HG02970 (cell line): ENCODE data around the gene GALNT15.

ENCODE experiments used
- ATAC-seq: cut with Tn5 transposase; IDR thresholded peaks from one replicate; pipeline ENCODE4 v1.9.1; 2021; ENCODE audit warnings: mild to moderate bottlenecking, moderate library complexity, moderate number of reproducible peaks; ENCODE audit not compliant: unreplicated experiment, low FRiP score

The GALNT15 gene

DNA sequence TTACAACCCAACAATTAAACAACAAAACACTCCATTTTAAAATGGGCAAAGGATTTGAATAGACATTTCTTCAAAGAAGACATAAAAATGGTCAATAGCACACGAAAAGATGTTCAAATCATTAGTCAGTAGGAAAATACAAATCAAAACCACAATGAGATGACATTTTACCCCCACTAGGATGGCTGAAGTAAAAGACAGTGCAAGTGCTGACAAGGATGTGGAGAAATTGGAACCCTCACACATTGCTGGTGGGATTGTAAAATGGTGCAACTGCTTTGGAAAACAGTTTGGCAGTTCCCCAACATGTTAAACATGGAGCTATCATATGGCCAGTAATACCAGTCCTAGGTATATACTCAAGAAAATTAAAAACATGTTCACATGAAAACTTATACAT, 11.6 kb downstream of the GALNT15 start:
- ATAC-seq: no peak

- ATAC-seq: no peak
Observed at GRCh38 chr3:16186565-16186964, 12.1 kb downstream of the GALNT15 start.

- no peak for ATAC-seq
Observed at GRCh38 chr3:16187213-16187790, 12.8 kb downstream of the GALNT15 start.

- no peak for ATAC-seq
Observed at GRCh38 chr3:16188071-16188470, 13.6 kb downstream of the GALNT15 start.

DNA sequence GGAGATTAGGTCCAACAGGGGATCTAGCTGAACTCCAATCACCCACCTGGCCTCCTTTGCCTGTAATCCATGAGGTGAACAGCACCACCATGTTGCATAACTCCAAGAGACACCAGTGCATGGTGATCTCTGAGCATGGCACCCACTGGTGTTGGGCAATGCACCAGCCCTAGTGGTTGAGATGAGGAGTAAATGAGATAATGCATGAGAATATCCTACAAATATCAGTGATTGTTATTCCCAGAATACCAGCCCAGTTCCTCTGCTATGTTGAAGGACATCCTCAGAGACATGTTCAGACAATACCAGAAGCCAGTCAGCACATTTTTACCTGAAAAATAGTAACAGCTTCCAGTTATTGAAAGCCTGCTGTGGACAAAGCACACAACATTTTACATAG, 14.7 kb downstream of the GALNT15 start:
- ATAC-seq: no peak

GRCh38 chr3:16190704-16191103, 16.2 kb downstream of the GALNT15 start:
- ATAC-seq: no peak

- no peak for ATAC-seq
Observed at GRCh38 chr3:16191591-16191990, 17.1 kb downstream of the GALNT15 start.

- ATAC-seq: no peak
Observed at GRCh38 chr3:16192176-16192811, 17.8 kb downstream of the GALNT15 start.

GRCh38 chr3:16198427-16198826, 23.9 kb downstream of the GALNT15 start:
- no peak for ATAC-seq

DNA sequence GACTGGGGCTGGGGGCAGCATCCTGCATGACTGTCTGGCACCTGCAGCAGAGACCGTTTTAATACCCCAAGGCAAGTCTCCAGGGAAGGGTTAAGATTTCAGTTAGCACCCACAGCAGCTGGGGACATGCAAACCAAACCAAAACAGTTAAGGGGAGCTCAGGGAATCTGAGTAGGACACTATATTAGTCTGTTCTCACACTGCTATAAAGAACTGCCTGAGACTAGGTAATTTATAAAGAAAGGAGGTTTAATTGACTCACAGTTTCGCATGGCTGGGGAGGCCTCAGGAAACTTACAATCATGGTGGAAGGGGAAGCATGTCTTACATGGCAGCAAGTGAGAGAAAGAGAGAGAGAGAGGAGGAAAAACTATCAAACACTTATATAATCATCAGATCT, 25.3 kb downstream of the GALNT15 start:
- ATAC-seq: no peak

DNA sequence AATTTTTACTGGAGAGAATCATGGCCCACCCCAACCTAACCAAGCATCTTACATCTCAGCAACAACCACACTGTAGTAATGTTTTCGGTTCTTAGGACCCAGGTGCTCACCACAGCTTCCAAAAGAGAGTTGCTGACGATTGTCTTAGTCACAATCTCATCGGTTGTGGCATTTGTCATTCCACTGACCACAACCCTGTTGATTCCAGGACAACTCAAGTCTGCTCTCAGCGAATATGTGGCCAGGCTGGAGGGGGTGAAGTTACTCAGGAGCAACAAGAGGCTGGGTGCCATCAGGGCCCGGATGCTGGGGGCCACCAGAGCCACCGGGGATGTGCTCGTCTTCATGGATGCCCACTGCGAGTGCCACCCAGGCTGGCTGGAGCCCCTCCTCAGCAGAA, 25.9 kb downstream of the GALNT15 start:
- no peak for ATAC-seq

GRCh38 chr3:16203031-16203430, 28.6 kb downstream of the GALNT15 start:
- no peak for ATAC-seq

GRCh38 chr3:16203671-16204629, 29.5 kb downstream of the GALNT15 start:
- no peak for ATAC-seq

DNA sequence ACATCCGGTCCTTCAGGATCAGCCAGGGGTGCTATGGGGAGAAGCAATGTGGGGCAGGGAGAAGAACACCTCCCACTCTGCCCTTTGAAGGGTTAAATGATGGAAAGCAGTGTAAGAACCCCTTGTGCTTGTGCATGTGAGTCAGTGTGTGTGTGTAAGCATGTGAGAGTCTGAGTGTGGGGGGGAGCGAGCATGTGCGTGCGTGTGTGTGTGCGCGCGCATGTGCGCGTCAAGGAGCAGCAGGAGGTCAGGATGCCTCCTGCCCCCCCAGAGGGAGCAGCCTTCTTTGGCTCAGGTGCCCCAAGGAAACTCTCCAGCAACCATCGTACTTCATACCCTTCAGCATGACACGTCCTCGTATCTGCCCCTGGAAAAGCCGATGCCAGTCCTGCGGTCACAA, 30.3 kb downstream of the GALNT15 start:
- ATAC-seq: no peak

- no peak for ATAC-seq
Observed at GRCh38 chr3:16205156-16205870, 30.8 kb downstream of the GALNT15 start.

DNA sequence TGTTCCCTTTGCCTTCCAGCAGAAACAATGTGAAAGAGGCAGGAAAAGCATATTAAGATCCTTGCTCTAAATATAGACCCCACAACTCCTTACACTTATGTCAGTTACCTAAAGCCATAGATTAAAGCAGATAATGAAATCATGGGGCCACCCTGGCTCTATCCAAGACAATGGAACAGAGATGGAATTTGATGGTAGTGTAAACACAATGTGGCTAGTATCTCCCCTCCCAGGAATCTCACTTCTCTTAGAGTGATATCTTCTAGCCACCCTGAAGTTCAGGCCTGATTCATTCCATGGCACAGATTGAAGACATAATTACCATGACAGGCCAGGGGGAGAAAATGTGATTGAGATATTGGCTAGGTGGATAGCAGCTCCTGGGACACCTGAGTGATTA, 32.6 kb downstream of the GALNT15 start:
- no peak for ATAC-seq

DNA sequence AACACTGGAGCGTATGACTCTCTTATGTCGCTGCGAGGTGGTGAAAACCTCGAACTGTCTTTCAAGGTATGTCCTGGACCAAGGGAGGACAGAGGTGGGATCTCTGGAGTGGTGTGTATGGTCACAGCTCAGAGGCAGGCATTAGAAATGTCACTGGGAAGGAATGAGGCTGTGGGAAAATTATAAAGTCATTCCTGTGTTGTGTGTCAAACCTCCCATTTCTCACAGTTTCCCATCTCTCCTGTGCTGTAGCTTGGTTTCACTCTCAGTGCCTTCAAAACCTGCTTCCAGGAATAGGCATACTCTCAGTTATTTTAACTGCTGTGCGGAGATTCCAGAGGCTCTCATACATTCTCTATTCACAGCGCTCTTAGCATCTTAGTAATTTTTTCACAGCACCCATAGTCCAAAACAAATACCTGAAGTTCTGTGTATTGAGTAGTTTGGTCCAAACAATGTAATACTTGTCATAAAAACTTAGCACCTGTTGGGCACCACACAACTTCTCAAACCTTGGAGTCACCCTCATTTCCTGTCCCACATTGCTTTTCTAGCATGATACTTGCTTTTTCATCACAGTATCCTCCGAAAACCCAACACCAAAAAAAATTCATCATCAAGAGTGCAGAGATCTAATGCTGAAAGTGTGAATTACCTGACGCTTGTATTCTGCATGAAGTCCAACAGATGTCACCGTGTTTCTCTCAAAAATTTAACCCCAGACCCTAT, 36.9 kb downstream of the GALNT15 start:
- no peak for ATAC-seq

DNA sequence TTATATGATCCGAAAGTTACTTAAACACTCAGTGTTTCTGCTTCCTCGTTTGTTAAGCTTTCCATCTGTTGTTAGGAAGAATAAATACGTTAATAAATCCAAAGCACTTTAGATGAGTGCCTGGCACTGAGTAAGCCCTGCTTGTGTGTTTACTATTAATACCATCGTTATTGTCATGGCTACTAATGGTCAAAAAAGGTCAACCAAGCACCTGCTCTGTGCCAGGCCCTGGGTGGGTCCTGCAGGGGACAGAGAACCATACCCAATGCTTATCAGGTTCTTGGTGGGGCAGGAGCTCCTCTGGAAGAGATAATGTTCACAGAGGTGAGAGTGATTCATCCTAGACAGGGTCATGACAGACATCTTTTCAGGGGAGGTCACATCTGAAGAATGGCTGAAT, 39.9 kb downstream of the GALNT15 start:
- no peak for ATAC-seq

DNA sequence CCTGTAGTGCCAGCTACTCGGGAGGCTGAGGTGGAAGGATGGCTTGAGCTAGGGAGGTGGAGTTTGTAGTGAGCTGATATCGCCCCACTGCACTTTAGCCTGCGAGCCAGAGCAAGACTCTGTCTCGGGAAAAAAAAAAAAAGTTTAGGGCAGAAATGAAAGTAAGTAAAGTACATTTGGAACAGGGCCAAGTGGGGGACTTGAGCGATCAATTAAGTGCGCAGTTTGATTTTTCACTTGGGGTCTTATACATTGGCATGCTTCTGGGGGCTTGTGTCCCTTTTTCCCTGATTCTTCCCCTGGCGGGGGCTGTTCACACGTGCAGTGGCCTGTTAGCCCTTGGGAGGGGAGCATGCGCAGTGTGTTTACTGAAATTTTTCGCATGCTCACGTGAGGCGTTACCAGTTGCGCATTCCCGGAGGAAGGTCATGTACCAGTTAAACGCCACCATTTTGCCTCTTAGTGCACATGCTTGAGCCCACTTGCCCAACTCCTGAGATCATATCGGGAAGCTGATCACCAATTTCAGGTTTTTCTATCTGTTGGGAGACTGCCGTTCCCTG, 42.0 kb downstream of the GALNT15 start:
- no peak for ATAC-seq

DNA sequence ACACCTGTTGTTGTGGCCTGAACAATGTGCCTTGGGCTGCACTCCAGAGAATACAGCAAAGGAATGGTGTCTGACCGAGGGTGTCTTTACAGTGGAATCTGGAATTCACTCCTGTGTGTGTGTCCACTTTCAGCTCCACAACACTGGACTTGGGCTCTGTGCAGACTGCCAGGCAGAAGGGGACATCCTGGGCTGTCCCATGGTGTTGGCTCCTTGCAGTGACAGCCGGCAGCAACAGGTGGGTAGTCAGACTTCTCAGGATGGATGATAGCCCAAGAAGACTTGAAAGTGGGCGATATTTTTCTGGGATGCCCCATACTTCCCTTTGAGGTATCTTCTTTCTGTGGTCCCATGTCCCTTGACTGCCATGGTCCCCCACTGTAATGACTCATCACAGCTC, 45.3 kb downstream of the GALNT15 start:
- ATAC-seq: no peak
